Measurements from ENCODE around the gene SLC22A16.

The SLC22A16 gene

DNA sequence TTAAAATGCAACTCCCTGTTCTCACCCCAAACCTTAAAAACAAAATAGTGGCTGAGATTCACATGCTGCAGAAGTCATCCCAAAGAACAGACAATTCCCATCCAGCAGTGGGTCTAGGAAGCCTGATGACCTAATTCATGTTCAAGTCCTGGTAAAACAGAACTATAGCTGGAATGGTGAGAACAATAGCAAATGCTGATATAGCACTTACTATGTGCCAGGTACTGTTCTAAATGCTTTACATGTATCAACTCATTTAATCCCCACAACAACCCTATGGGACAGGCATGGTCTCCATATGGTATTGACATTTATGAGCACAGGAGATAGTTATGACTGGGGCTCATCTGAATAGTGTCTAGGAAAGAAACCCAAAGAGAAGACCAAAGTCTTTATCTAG, 66.6 kb downstream of the SLC22A16 start:
- TF ChIP-seq, protein P1, sequence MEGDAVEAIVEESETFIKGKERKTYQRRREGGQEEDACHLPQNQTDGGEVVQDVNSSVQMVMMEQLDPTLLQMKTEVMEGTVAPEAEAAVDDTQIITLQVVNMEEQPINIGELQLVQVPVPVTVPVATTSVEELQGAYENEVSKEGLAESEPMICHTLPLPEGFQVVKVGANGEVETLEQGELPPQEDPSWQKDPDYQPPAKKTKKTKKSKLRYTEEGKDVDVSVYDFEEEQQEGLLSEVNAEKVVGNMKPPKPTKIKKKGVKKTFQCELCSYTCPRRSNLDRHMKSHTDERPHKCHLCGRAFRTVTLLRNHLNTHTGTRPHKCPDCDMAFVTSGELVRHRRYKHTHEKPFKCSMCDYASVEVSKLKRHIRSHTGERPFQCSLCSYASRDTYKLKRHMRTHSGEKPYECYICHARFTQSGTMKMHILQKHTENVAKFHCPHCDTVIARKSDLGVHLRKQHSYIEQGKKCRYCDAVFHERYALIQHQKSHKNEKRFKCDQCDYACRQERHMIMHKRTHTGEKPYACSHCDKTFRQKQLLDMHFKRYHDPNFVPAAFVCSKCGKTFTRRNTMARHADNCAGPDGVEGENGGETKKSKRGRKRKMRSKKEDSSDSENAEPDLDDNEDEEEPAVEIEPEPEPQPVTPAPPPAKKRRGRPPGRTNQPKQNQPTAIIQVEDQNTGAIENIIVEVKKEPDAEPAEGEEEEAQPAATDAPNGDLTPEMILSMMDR (conservative IDR thresholded peaks at IDR 0.05; ENCODE audit: low read depth, low read length): no peak
- H3K4me3 ChIP-seq (ENCODE audit: low read depth, low read length): no peak overlapping the region
- DNase-seq (ENCODE audit: low read depth): no peak

DNA sequence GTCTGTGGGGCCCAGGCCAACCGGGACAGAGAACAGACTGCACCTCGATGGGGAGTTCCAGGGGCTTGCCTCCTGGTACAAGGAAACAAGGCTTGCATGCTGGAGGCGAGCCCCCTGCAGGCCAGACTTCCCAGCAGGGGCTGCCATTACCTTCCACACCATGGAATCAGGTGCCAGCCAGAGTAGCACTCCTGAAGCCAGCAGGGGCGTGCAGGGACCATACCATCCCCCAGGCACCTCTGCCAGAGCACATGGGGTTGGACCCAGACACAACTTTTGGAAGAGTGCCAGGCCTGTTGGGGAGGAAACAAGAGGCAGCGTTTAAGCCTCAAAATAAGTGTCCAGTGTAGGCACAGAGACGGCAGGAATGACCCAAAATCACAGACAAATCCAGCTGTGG, 67.5 kb downstream of the SLC22A16 start:
- TF ChIP-seq, protein P1 (conservative IDR thresholded peaks at IDR 0.05; ENCODE audit: low read depth, low read length): no peak
- no peak overlapping the region for H3K4me3 ChIP-seq (ENCODE audit: low read depth, low read length)
- DNase-seq (ENCODE audit: low read depth): no peak

DNA sequence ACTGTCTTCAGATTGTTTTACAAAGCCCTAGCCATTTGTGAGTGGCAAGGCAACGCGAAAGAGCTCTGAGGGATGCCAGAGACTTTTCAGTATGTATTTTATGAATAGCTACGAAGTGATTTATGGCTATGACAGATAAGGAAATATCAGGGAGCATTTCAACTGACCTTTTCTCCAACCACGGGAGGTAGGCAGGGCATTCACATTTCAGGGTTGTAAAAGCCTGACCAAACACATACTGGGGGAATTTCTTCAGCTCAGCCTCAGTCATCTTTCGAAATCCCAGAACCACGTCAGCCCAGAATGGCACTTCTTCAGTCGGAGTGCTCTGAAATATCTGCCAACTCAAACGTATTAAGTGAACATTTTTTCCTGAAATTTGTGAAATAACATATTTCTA, 71.8 kb downstream of the SLC22A16 start:
- TF ChIP-seq, protein P1 (conservative IDR thresholded peaks at IDR 0.05; ENCODE audit: low read depth, low read length): no peak
- DNase-seq (ENCODE audit: low read depth): peak; percentile 21
- no peak overlapping the region for H3K4me3 ChIP-seq (ENCODE audit: low read depth, low read length)

DNA sequence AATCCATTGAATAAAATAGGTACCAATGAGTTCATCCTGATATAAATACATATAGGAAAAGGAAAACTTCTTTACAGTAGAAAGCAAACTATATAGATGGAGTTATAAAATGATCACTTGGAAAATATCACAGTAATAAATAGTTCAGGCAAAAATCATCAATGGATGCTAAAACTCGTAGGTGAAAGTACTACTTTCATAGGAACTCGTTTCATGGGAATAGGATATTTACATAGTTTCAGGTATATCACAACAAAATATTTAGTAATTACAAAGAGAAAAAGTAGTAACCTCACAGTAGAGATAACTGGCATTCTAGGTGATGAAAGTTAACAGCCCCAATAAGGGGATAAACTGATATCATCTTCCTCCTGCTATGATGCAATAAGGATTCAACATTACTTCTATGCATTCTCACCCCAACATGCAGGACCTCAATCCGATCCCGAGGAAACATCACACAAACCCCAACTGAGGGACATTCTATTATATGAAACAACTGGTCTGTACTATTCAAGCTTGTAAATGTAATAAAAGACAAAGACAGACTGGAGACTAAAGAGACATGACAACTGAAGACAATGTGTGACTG, 74.7 kb downstream of the SLC22A16 start:
- H3K4me3 ChIP-seq (ENCODE audit: low read depth, low read length): no peak overlapping the region
- no peak for DNase-seq (ENCODE audit: low read depth)
- TF ChIP-seq, protein P1 (conservative IDR thresholded peaks at IDR 0.05; ENCODE audit: low read depth, low read length): no peak

DNA sequence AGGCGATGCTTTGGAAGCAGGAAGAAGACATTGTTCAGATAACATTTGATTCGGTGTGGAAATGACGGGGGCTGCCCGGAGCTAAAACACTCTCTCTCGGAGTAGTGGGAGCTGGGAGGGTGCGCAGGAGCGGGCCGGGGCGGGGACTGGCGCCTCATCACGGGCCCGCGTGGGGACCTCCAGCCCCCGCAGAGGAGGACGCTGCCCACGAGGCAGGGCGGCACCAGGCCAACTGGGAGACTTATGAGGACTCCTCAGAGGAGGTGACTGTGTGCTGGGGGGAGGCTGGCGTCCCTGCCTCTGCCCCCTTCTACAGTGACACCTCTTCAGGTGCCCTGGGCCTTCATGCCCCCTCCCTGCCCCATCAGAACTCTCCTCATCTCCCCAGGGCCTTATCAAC, 76.2 kb downstream of the SLC22A16 start:
- TF ChIP-seq, protein P1 (conservative IDR thresholded peaks at IDR 0.05; ENCODE audit: low read depth, low read length): no peak
- H3K4me3 ChIP-seq (ENCODE audit: low read depth, low read length): peak overlapping the region; percentile 62
- DNase-seq (ENCODE audit: low read depth): no peak

DNA sequence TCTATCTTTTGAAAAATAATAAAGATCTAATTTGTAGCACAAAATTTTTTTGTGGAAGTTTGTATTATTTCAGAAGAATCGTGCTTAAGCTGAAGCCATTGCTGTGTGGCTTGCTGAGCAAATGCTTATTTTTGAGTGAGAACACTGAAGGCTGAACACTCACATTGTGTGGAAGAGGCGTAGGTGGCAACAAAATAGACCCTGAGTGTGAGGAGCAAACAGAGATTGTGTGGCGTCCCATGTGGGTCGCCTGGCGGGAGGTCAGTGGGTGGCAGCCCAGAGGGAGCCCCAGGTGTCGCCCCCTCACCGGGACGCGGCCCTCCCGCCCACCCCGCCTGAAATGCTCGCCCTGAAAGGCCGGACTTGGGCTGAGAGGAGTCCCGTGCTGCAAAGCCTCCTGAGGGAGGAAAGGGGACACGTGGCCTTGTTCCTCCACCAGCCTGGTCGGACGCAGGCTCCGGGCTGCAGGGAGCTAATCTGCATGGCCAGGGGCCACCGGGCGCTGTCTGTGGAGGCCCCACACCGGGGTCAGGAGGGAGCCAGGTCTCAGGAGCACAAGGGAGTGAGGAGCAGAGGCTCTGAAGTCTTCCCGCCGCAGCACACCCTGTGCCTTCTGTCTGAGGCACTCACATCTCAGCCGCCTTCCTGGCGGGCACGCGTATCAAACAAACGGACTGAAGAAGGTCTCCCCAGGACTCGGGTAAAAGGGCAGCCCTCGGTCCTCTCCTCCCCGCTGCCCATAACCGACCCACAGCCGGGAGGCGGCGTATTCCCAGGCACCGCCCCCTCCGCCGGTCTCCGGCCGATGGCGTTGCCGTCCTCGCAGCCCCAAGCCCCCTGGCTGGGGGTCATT, 77.0 kb downstream of the SLC22A16 start:
- peak overlapping the region; percentile 62 for H3K4me3 ChIP-seq (ENCODE audit: low read depth, low read length)
- TF ChIP-seq, protein P1 (conservative IDR thresholded peaks at IDR 0.05; ENCODE audit: low read depth, low read length): peak; percentile 26
- peak; percentile 38 for DNase-seq (ENCODE audit: low read depth)

Data from choroid plexus epithelial cell (primary cell).